K562 (cell line): ENCODE measurements around the gene CLEC3B. TPM values are rescaled to one million over a fixed set of nuclear protein-coding genes. Genes with fewer than 3 reads are reported as not detected.

Experiments used
- KAT7 ChIP-seq: sonication (generic); formaldehyde crosslinking; IDR thresholded peaks from 2 replicates; pipeline ENCODE4 v1.8.0; 2022; ENCODE audit warnings: missing genetic modification reagents, mild to moderate bottlenecking, borderline replicate concordance
- KHSRP ChIP-seq: fragments of 450-650 bp; IDR thresholded peaks from 2 replicates; pipeline ENCODE4 v1.6.1; 2017
- MAFG ChIP-seq: fragments of 450-650 bp; conservative IDR thresholded peaks from 2 replicates; pipeline ENCODE4 v1.6.1; 2016; ENCODE audit warnings: missing genetic modification characterization, missing compliant biosample characterization
- MYC ChIP-seq, 2 experiments: fragments of 250-450 bp in 1 of 2; sonication (Bioruptor Pico) in 1 of 2; IDR thresholded peaks; 2 replicates each; pipeline versions ENCODE4 v1.5.1 to v1.6.1; 2012 to 2021; ENCODE audit warnings: low read depth in 2 of 2, borderline replicate concordance in 1 of 2, improper control_type of control experiment in 1 of 2, low read length in 1 of 2, mild to moderate bottlenecking in 1 of 2, moderate library complexity in 1 of 2
- NELFE ChIP-seq: IDR thresholded peaks from 2 replicates; pipeline ENCODE4 v1.6.1; 2011; ENCODE audit warnings: mild to moderate bottlenecking; ENCODE audit not compliant: insufficient read depth, insufficient read length
- NFATC3 ChIP-seq: fragments of 450-650 bp; IDR thresholded peaks from 2 replicates; pipeline ENCODE4 v1.6.1; 2017; ENCODE audit warnings: mild to moderate bottlenecking
- RBM15 ChIP-seq: fragments of 200-400 bp; formaldehyde crosslinking; IDR thresholded peaks from 2 replicates; pipeline ENCODE4 v1.6.1; 2018; ENCODE audit warnings: mild to moderate bottlenecking, low read length, moderate library complexity; ENCODE audit not compliant: insufficient read depth
- RBM39 ChIP-seq: fragments of 200-400 bp; formaldehyde crosslinking; optimal IDR thresholded peaks from 2 replicates; pipeline ENCODE3; 2018; ENCODE audit warnings: low read depth, low read length
- SMAD4 ChIP-seq: fragments of 250-450 bp; sonication (Bioruptor Pico); conservative IDR thresholded peaks from 2 replicates; pipeline ENCODE4 v1.8.0; 2021; ENCODE audit warnings: inconsistent platforms, mild to moderate bottlenecking, moderate library complexity
- SMC3 ChIP-seq: conservative IDR thresholded peaks from 2 replicates; pipeline ENCODE4 v1.6.1; 2011; ENCODE audit warnings: low read depth, low read length, improper control_type of control experiment; ENCODE audit not compliant: insufficient read depth
- SOX6 ChIP-seq: fragments of 450-650 bp; IDR thresholded peaks from 2 replicates; pipeline ENCODE4 v1.6.1; 2014; ENCODE audit warnings: mild to moderate bottlenecking
- polyA plus RNA-seq, 8 experiments: library from polyadenylated mRNA; depleted of rRNA in 4 of 8; stranded (reverse) in 5 of 8; unstranded in 3 of 8; fragments of >200 nt; fragmentation: Nextera tagmentation in 2 of 8; fragmentation: Illumina TruSeq in 1 of 8; extraction: Ambion mirVana in 2 of 8; extraction: Trizol in 1 of 8; gene quantifications; 2 replicates each; pipeline versions ENCODE4 v1.2.1 to v1.2.3, GENCODE V29; 2011 to 2014; ENCODE audit warnings: inconsistent platforms in 1 of 8, missing spikeins in 1 of 8
- total RNA-seq, 7 experiments: library from RNA; depleted of rRNA in 6 of 7; stranded (reverse); fragments of >200 nt in 6 of 7; fragmentation: Illumina TruSeq in 2 of 7; extraction: Trizol in 2 of 7; gene quantifications; 2 replicates each; pipeline versions ENCODE4 v1.2.1 to v1.2.3, GENCODE V29; 2011 to 2021; ENCODE audit warnings: low replicate concordance in 1 of 7
- TF ChIP-seq, protein P1 (sequence below): fragments of 450-650 bp; IDR thresholded peaks from 2 replicates; pipeline ENCODE4 v1.6.1; 2017; ENCODE audit warnings: antibody characterized with exemption
- TF ChIP-seq, protein P2 (sequence below): fragments of 150-350 bp; conservative IDR thresholded peaks from 2 replicates; pipeline ENCODE4 v1.6.1; 2014; ENCODE audit warnings: low read length
- TF ChIP-seq, protein P3 (sequence below): fragments of 200-800 bp; sonication (Bioruptor generic); IDR thresholded peaks from 2 replicates; pipeline ENCODE4 v1.6.1; 2017; ENCODE audit warnings: missing genetic modification characterization, missing compliant biosample characterization
- TF ChIP-seq, protein P4 (sequence below), 2 experiments: fragments of 450-650 bp in 1 of 2; sonication (generic) in 1 of 2; formaldehyde crosslinking; conservative IDR thresholded peaks; 2 replicates each; pipeline versions ENCODE4 v1.4.0 to v1.8.1; 2020 to 2022; ENCODE audit warnings: mild to moderate bottlenecking in 1 of 2, missing genetic modification reagents in 1 of 2
- TF ChIP-seq, protein P5 (sequence below): sonication (generic); formaldehyde crosslinking; IDR thresholded peaks from 2 replicates; pipeline ENCODE4 v1.8.0; 2022; ENCODE audit warnings: mild to moderate bottlenecking, missing genetic modification reagents, borderline replicate concordance

CLEC3B gene
- total and polyA plus RNA-seq, 9 of the 15 experiments (the other 6 are each of a cell fraction or from before 2014, with no cell fraction given) = not detected

DNA sequence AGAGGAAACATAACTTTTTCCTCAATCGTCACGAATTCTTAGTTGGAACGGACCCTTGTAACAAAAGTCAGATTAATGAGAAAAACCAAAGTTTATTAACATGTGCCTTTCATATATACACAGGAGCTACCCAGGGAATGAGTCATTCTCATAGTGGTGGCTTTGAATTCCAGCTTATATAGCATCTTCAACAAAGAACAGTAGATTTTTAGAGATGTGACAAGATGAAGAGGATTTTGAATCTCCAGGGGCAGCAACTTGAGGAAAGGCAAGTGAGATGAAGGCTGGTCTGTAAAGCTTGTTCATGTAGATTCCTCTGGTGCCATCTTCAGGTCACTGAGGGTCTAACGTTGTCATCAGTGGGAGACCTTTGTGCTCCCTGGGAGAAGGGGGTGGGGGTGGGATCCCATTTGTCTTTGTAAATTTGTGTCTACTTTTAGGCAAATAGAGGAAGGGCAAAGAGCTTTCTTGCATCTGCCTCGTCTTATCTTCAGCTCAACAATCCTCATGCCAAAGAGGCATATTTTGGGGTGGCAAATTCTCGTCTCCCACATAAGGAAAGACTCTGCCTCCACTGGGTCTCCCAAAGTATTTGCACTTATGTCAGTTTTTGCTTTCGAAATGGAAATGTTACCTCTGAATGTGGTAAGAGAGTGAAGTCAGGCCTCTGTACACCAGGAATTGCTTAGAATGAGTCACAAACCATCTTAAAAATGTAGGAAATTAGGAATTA, 29.5 kb downstream of the CLEC3B start (continued):
- TF ChIP-seq, protein P1, sequence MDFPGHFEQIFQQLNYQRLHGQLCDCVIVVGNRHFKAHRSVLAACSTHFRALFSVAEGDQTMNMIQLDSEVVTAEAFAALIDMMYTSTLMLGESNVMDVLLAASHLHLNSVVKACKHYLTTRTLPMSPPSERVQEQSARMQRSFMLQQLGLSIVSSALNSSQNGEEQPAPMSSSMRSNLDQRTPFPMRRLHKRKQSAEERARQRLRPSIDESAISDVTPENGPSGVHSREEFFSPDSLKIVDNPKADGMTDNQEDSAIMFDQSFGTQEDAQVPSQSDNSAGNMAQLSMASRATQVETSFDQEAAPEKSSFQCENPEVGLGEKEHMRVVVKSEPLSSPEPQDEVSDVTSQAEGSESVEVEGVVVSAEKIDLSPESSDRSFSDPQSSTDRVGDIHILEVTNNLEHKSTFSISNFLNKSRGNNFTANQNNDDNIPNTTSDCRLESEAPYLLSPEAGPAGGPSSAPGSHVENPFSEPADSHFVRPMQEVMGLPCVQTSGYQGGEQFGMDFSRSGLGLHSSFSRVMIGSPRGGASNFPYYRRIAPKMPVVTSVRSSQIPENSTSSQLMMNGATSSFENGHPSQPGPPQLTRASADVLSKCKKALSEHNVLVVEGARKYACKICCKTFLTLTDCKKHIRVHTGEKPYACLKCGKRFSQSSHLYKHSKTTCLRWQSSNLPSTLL = no peak
- TF ChIP-seq RBM39 = no peak
- TF ChIP-seq MYC (IDR thresholded peaks at IDR 0.05; ENCODE audit: low read depth, low read length) = no peak
- 0 out of 2 replicates have a peak, but pooled peaks have one; percentile 7 for TF ChIP-seq MYC (CRISPR knock-in tag; IDR thresholded peaks at IDR 0.05; ENCODE audit: borderline replicate concordance, low read depth)
- TF ChIP-seq NFATC3 = 0 out of 2 replicates have a peak, but pooled peaks have one; percentile 12
- TF ChIP-seq, protein P2, sequence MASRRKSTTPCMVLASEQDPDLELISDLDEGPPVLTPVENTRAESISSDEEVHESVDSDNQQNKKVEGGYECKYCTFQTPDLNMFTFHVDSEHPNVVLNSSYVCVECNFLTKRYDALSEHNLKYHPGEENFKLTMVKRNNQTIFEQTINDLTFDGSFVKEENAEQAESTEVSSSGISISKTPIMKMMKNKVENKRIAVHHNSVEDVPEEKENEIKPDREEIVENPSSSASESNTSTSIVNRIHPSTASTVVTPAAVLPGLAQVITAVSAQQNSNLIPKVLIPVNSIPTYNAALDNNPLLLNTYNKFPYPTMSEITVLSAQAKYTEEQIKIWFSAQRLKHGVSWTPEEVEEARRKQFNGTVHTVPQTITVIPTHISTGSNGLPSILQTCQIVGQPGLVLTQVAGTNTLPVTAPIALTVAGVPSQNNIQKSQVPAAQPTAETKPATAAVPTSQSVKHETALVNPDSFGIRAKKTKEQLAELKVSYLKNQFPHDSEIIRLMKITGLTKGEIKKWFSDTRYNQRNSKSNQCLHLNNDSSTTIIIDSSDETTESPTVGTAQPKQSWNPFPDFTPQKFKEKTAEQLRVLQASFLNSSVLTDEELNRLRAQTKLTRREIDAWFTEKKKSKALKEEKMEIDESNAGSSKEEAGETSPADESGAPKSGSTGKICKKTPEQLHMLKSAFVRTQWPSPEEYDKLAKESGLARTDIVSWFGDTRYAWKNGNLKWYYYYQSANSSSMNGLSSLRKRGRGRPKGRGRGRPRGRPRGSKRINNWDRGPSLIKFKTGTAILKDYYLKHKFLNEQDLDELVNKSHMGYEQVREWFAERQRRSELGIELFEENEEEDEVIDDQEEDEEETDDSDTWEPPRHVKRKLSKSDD = no peak
- TF ChIP-seq MAFG (tag) = 0 out of 2 replicates have a peak, but pooled peaks have one; percentile 7
- no peak for TF ChIP-seq KAT7 (CRISPR knock-in tag)
- TF ChIP-seq, protein P3, sequence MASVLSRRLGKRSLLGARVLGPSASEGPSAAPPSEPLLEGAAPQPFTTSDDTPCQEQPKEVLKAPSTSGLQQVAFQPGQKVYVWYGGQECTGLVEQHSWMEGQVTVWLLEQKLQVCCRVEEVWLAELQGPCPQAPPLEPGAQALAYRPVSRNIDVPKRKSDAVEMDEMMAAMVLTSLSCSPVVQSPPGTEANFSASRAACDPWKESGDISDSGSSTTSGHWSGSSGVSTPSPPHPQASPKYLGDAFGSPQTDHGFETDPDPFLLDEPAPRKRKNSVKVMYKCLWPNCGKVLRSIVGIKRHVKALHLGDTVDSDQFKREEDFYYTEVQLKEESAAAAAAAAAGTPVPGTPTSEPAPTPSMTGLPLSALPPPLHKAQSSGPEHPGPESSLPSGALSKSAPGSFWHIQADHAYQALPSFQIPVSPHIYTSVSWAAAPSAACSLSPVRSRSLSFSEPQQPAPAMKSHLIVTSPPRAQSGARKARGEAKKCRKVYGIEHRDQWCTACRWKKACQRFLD (CRISPR knock-in tag) = peak; percentile 75; the same call in 1 of the 2 replicates
- TF ChIP-seq, protein P4, sequence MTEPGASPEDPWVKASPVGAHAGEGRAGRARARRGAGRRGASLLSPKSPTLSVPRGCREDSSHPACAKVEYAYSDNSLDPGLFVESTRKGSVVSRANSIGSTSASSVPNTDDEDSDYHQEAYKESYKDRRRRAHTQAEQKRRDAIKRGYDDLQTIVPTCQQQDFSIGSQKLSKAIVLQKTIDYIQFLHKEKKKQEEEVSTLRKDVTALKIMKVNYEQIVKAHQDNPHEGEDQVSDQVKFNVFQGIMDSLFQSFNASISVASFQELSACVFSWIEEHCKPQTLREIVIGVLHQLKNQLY (CRISPR knock-in tag; conservative IDR thresholded peaks at IDR 0.05) = no peak
- TF ChIP-seq SOX6 = 0 out of 2 replicates have a peak, but pooled peaks have one; percentile 12
- no peak for TF ChIP-seq RBM15
- TF ChIP-seq, protein P5, sequence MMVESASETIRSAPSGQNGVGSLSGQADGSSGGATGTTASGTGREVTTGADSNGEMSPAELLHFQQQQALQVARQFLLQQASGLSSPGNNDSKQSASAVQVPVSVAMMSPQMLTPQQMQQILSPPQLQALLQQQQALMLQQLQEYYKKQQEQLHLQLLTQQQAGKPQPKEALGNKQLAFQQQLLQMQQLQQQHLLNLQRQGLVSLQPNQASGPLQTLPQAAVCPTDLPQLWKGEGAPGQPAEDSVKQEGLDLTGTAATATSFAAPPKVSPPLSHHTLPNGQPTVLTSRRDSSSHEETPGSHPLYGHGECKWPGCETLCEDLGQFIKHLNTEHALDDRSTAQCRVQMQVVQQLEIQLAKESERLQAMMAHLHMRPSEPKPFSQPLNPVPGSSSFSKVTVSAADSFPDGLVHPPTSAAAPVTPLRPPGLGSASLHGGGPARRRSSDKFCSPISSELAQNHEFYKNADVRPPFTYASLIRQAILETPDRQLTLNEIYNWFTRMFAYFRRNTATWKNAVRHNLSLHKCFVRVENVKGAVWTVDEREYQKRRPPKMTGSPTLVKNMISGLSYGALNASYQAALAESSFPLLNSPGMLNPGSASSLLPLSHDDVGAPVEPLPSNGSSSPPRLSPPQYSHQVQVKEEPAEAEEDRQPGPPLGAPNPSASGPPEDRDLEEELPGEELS (CRISPR knock-in tag) = no peak
- TF ChIP-seq SMC3 = peak; percentile 62
- no peak for TF ChIP-seq NELFE
- TF ChIP-seq SMAD4 (CRISPR knock-in tag) = 0 out of 2 replicates have a peak, but pooled peaks have one; percentile 36
- no peak for TF ChIP-seq KHSRP
